NCI-H1417 (cell line): ENCODE data around the gene PRR30.
A peak's percentile ranks its signal among the peaks of the same experiment; 100 is the strongest.

Experiments used
- DNase-seq, 3 experiments: peaks; one replicate each; lab custom pipeline; 2025; lab: John Stamatoyannopoulos, UW

PRR30 gene

DNA sequence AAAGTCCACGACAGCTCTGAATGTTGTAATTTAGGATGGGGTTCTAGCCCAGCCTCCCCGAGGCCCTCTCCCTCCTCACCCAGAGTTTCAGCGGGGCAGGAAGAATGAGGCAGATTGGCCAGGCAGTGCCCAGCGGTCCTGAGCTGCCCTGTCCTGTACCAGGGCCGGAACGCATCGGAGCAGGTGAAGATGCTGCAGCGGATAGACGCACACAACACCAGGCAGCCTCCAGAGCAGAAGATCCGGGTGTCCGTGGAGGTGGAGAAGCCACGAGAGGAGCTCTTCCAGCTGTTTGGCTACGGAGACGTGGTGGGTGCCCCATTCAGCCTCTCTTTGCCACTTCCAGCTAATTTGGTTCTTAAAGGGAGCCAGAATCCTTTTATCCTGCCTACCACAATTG, 41.9 kb downstream of the PRR30 start:
- DNase-seq, result no peak

DNA sequence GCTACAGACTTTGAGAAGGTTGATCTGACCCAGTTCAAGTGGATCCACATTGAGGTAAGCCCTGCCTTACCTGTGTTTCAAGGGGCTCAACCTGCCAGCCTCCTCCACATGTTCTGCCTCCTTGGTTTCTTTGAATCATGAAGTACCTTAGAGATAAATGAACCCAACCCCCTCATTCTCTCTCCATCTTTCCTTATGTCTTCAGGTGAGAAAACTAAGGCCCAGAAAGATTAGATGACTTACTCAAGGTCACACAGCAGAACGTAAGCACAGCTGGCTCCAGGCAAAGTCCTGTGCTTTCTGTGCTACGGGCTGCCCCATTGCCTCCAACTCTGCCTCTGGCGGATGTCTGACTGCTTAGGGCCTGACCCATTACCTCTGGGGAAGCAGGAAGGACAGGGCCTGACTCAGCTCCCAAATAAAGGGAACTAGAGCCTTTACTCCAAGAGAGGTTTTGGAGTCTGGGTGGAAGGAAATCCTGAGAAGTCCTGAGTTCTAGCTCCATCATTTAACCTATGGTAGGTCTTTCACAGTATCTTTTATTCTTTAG, 42.4 kb downstream of the PRR30 start:
- no peak for DNase-seq

DNA sequence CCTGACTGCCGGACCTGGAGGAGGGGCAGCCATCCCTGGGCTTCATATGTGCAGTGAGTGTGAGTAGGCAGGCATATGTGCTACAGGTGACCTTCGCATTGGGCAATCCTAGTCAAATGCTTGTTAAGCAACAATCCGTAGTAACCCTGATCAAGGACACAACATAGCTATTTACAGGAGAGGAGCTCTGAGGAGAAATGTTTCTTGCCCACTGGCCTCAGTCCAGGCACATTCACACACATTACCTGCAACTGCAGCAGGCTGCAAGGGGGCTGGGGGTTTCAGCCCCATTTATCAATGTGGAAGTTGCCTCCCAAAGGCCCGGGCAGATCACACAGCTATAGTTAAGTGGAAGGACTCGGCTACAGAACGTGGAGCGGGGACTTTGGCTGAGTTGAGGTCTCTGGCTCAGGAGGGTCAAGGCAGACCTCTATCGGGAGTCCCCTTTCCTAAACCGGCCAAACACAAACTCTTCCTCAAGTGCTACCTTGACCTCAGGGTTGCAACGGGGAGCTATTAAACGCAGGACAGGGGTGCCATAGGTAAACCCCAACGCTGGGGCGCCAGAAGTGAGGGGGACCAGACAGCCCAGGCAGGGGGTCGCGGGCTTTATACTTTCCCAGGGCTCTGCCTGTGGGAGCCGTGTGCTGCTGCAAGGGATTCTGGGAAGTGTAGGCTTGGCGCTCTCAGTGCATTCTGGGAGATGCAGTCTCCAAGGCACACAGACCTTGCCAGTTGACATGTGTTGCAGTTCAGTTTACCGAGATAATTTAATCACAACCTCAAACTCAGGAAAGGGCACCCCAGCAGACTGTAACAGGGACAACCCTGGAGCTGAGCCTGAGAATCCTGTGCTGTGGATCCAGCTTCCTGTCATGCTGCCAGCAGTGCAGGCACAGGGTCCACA, 43.2 kb downstream of the PRR30 start:
- DNase-seq, result peak; percentile 23 to 59 (median 43)

GRCh38 chr2:27095427-27095744, 43.8 kb downstream of the PRR30 start:
- DNase-seq, result no peak

- no peak for DNase-seq
Measured at GRCh38 chr2:27094353-27094984, 44.7 kb downstream of the PRR30 start.

DNA sequence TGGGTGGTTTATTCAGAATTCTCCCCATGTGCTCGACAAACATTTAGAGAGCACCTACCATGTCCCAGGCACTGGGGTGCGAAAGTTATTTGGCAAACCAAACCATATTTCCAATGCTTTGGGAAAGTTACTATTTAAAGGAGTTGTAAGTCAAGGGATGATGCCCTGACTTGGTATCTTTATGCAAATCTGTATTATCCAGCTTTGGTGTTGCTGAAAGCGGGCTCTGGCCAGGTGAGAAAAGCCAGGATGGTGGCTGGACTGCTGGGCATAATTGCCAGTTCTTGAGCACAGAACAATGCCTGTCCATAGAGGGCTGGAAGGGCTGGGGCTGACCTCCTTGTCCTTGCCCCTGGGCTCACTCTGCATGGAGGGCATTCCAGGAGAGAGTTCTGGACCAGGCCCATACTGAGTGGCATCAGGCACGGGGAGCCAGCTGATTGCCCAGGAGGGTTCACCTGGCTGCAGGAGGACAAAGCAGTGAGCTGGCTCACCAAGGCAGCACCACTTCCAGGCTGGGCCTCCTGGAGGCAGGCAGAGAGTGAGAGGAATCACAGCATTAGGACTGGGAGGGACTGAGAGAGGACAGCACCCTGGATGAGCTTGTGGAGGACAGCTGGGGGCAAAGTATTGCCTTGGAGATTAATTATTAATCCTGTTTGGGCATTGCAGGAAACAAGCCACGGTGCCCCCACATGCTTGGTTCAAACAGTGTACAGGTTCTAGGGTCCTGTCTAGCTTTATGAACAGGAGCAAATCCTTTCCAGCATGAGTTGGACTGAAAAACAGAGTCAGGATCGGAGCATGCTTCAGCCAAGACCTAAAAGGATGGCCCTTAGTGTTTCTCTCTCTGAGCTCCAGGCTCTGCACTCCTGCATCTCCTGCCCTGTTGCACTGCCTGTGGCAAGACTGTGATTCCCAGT, 45.5 kb downstream of the PRR30 start:
- no peak for DNase-seq

GRCh38 chr2:27092696-27093429, 46.3 kb downstream of the PRR30 start:
- DNase-seq, result no peak

- no peak for DNase-seq
Measured at GRCh38 chr2:27091746-27092695, 47.2 kb downstream of the PRR30 start.

GRCh38 chr2:27089111-27089954, 49.9 kb downstream of the PRR30 start:
- no peak for DNase-seq

- no peak for DNase-seq
Measured at GRCh38 chr2:27088634-27089033, 50.6 kb downstream of the PRR30 start.

GRCh38 chr2:27087823-27088410, 51.3 kb downstream of the PRR30 start:
- no peak for DNase-seq
